HCT116 (cell line): ENCODE data around the gene VMAC.

Experiments
- CBX3 ChIP-seq: IDR thresholded peaks from 2 replicates; pipeline ENCODE4 v1.6.1; 2012; ENCODE audit warnings: low read depth
- CTCF ChIP-seq, 3 experiments: fragments of 200-600 bp in 1 of 3; sonication (generic) in 1 of 3; IDR thresholded peaks in 2 of 3; conservative IDR thresholded peaks in 1 of 3; 2 replicates each; pipeline ENCODE4 v1.5.1; 2012 to 2017; ENCODE audit warnings: low read depth in 2 of 3, low read length in 2 of 3, antibody characterized with exemption in 1 of 3, borderline replicate concordance in 1 of 3, control low read depth in 1 of 3, mild to moderate bottlenecking in 1 of 3, mixed read lengths in 1 of 3, mixed run types in 1 of 3, moderate library complexity in 1 of 3; ENCODE audit not compliant: insufficient read depth in 1 of 3
- EZH2 ChIP-seq: fragments of 200-600 bp; sonication (generic); IDR thresholded peaks from 2 replicates; pipeline ENCODE4 v1.6.1; 2017; ENCODE audit warnings: antibody characterized with exemption, mixed run types
- EZH2phosphoT487 ChIP-seq: fragments of 200-600 bp; IDR thresholded peaks from 2 replicates; pipeline ENCODE4 v1.6.1; 2018; ENCODE audit warnings: antibody characterized with exemption, borderline replicate concordance
- POLR2A ChIP-seq: IDR thresholded peaks from 2 replicates; pipeline ENCODE4 v1.7.0; 2011; ENCODE audit warnings: borderline replicate concordance; ENCODE audit not compliant: insufficient read depth, insufficient read length; ENCODE audit errors: extremely low read depth
- POLR2AphosphoS5 ChIP-seq: IDR thresholded peaks from 2 replicates; pipeline ENCODE4 v1.6.1; 2011; ENCODE audit warnings: mild to moderate bottlenecking, low read depth, low read length, moderate library complexity
- RAD21 ChIP-seq: IDR thresholded peaks from 2 replicates; pipeline ENCODE4 v1.6.1; 2012; ENCODE audit warnings: low read depth, mild to moderate bottlenecking
- SIN3A ChIP-seq: IDR thresholded peaks from 2 replicates; pipeline ENCODE4 v1.6.1; 2012; ENCODE audit warnings: low read depth
- ZNF274 ChIP-seq: fragments of 200-500 bp; sonication (Bioruptor generic); IDR thresholded peaks from 2 replicates; pipeline ENCODE4 v1.6.1; 2014; ENCODE audit warnings: mild to moderate bottlenecking, low read depth, low read length, inconsistent platforms

GRCh38 chr19:5880196-5880595 is 24.5 kb upstream of the VMAC start:
- no peak for TF ChIP-seq ZNF274
- TF ChIP-seq EZH2 = no peak
- no peak for TF ChIP-seq POLR2A
- no peak for TF ChIP-seq RAD21
- TF ChIP-seq CTCF (IDR thresholded peaks at IDR 0.05 in 2 of 3, conservative IDR thresholded peaks at IDR 0.05 in 1 of 3; ENCODE audit: borderline replicate concordance in 1 of 3, insufficient read depth in 1 of 3, low read depth in 2 of 3, low read length in 2 of 3) = no peak
- TF ChIP-seq EZH2phosphoT487 = no peak
- no peak for TF ChIP-seq SIN3A
- TF ChIP-seq CBX3 = no peak
- TF ChIP-seq POLR2AphosphoS5 = no peak
